NCI-H1930 (cell line): ENCODE data around the gene CERS1.

Source experiments
- DNase-seq, 2 experiments: peaks; one replicate each; lab custom pipeline; 2025; lab: John Stamatoyannopoulos, UW

Gene CERS1, protein sequence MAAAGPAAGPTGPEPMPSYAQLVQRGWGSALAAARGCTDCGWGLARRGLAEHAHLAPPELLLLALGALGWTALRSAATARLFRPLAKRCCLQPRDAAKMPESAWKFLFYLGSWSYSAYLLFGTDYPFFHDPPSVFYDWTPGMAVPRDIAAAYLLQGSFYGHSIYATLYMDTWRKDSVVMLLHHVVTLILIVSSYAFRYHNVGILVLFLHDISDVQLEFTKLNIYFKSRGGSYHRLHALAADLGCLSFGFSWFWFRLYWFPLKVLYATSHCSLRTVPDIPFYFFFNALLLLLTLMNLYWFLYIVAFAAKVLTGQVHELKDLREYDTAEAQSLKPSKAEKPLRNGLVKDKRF

DNA sequence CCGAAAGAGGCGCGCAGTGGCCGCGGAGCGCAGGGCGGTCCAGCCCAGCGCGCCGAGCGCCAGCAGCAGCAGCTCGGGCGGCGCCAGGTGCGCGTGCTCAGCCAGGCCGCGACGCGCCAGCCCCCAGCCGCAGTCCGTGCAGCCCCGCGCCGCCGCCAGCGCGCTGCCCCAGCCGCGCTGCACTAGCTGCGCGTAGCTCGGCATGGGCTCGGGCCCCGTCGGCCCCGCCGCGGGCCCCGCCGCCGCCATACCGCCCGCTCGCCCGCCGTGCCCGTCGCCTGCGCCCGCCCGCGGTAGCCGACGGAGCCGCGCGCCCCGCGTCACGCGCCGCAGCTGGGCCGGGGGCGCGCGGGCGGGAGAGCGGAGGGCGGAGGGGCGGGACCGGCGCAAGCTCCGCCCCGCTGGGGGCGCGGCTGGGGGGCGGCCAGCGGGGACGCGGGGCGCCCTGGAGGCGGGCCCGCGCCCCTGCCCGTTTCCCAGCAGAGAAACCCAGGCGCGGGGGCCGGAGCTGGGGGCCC lies at the start of gene CERS1:
TSS of gene CERS1 (minus strand) at position 335 of the 518 bp plus-strand sequence. CDS start at position 249, 86 bp downstream.
- DNase-seq, result peak in 1 of 2 experiments; percentile 30

DNA sequence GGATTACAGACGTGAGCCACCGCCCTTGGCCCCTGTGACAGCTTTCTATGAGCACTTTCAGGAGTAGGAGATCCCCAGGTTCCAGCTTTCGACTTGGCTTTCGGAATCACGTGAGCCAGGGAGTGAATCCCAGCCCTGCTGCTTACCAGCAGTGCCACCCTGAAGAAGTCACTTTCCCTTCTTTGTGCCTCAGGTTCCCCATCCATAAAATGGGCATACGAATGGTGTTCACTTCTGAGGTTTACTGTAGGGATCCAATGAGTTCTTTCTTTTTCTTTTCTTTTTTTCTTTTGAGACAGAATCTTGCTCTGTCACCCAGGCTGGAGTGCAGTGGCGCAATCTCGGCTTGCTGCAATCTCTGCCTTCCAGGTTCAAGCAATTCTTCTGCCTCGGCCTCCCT lies 49.3 kb upstream of the CERS1 start:
- no peak for DNase-seq

- DNase-seq, result no peak
These were observed 47.5 kb upstream of the CERS1 start for GRCh38 chr19:18943465-18943864.

- DNase-seq, result no peak
These were observed 46.7 kb upstream of the CERS1 start for GRCh38 chr19:18942692-18943091.

DNA sequence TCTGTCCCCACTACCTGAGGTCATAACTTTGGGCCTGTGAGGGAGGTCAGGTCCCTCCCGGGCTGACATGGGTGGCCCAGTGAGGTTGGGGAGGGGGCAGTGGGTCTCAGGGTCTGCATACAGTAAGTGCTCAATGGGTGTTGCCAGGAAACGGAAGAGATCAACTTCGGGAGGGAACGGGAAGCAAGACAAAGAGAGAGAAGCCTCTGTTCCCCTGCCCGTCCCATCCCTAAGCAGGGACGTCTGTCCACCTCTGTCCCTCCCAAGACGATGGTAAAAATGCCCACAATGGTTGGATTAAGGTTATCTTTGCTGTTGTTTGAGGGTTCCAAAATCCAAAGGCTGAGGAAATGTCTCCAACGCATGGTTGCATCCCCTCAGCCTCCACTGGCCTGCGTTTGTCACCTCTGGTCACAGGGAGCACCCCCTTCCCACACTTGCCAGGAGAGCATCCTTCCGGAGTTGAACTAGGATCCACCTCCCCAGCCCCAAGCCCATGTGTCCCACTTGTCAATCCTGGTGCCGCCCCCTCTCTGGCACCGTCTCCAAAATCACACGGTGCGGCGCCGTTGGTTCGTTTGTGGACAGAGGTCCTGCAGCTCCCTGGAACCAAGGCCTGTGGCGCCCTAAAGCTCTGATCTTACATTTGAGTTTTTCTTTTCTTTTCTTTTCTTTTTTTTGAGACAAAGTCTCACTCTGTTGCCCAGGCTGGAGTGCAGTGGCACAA lies 45.8 kb upstream of the CERS1 start:
- DNase-seq, result no peak

- peak; percentile 11 to 62 for DNase-seq
These were observed 45.0 kb upstream of the CERS1 start, which contains the start of gene HOMER3 for GRCh38 chr19:18940769-18941627. Gene HOMER3, minus strand, starts transcription at chr19:18941217. Its CDS starts 2,235 bp downstream, at chr19:18938982.

GRCh38 chr19:18939922-18940768 lies 44.2 kb upstream of the CERS1 start:
- DNase-seq, result no peak

DNA sequence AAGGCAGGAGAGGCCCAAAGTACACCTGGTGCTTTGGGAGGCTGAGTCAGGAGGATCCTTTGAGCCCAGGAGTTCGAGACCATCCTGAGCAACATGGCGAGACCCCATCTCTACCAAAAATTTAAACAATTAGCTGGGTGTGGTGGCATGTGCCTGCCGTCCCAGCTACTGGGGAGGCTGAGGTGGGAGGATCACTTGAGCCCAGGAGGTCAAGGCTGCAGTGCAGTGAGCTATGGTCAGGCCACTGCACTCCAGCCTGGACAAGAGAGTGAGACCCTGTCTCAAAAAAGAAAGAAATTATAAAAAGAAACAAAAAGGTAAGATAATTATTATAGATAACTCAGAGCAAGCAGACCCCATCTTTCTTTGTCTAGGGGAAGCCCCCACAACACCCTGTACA lies 43.2 kb upstream of the CERS1 start:
- DNase-seq, result no peak

DNA sequence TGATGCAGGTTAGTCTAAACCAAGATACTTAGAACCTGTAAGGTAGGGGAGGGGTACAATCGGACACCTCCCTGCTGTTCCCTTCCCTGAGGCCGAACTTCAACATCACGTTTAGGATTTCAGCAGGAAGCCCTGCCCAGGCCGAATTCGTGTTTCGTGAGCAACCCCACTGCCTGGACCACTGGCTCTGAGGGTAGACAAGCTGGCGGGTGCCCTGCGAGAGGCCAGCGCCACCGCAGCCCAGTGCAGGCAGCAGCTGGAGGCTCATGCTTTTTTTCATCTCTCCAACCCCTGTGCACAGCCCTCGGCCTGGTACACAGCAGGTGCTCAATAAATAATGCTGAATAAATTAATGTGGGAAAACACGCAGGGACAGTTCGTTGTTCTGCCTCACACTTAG lies 37.3 kb upstream of the CERS1 start:
- DNase-seq, result no peak

DNA sequence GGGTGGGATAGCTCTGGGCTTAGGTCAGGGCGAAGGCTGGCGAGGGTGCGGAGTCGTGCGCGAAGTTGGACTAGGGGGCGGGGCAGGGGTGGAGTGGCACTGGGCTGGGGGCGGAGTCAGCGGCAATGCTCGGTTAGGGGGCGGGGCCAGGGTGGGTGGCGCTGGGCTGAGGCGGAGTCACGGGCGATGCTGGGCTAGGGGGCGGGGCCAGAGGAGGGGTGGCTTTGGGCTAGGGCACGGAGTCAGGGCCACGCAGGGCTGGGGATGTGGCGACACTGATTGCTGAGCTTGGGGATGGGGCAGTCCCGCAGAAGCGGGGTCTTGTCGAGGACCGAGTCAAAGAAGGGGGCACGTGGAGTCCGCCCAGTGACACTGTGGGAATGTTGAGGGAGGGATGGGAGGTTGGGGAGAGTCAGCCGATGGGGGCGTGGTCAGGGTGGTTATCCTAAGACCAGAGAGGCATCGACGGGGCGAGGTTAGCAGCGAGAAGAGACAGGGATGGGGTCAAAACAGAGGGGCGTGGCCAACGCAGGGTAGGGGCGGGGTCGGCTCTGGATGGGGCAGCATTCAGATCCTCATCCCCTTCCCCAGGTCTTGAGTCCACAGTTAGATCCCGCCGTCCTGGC lies 36.4 kb upstream of the CERS1 start:
- no peak for DNase-seq

DNA sequence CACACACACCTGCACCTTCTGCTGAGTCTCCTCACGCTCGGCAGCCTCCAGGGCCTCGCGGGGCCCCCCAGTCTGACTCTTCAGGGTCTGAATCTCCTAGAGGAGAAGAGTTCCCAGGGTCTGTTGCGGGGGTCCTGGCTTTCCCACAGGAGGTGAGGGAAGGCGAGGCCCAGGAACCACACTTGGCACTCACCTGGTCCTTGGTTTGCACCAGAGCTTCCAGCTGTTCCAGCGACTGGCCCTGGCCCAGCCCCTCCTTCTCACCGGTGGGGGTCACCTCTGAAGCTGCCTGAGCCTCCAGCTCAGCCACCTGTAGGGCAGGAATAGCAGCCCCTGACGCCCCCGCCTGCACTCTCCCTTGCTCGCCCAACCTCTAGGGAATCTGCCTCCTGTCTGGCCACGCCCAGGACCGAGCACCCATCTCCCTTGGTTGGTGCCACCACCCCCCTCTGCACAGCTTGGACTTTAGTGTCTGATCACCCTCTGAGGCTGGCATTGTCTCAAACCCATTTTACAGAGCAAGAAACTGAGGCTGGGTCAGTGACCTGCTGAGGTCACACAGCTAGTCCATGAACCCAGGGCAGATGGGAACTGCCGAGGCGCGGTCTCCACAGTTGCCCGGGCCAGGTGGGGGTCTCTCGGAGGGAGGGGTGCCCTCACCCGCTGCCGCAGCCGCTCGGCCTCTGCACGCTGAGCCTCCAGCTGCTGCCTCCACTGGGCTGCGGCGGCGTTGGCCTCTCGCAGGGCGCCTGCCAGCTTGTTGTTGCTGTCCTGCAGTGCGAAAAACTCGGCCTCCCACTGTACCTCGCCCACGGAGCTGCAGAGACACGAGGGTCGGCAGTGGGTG lies 35.6 kb upstream of the CERS1 start:
- DNase-seq, result no peak

DNA sequence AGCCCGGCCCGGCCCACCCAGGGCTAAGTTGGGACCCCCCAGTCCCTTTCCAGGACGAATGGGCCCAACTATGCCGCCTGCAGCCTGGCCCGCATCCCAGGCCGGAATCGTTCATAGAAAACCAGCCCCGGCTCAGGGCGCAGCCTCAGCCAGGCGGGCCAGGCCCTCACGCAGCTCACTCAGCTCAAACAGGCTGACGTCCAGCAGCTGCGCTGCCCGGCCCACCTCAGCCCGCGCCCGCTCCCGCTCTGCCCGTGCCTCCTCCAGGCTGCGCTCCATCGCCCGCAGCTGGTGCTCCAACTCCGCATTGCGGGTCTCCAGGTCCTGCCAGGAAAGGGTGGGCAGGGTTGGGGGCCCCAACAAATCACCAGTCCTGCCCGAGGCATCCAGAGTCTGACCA lies 33.4 kb upstream of the CERS1 start:
- DNase-seq, result no peak

GRCh38 chr19:18928018-18928805 lies 32.3 kb upstream of the CERS1 start:
- DNase-seq, result no peak

- DNase-seq, result no peak
These were observed 28.8 kb upstream of the CERS1 start for GRCh38 chr19:18924684-18925213.

GRCh38 chr19:18922228-18922985 lies 26.4 kb upstream of the CERS1 start:
- DNase-seq, result no peak

- no peak for DNase-seq
These were observed 25.6 kb upstream of the CERS1 start for GRCh38 chr19:18921593-18921992.

- DNase-seq, result no peak
These were observed 24.4 kb upstream of the CERS1 start for GRCh38 chr19:18920400-18920799.

DNA sequence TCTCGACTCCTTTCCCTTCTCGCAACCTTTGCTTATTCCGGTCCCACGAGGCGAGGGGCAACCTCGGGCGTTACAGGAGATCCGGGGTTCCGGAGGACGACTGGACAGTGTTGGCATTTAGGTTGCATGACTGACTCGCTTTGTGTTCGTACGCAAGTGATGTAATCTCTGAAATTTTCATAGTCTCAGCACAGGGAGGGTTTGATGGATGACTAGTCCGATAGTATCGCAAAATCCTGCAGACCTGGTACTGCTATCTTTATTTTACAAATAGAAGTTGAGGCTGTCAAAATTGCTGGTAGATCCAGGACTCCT lies 23.9 kb upstream of the CERS1 start:
- no peak for DNase-seq
